ENCODE measurements around the gene OSBPL6.

The OSBPL6 gene

DNA sequence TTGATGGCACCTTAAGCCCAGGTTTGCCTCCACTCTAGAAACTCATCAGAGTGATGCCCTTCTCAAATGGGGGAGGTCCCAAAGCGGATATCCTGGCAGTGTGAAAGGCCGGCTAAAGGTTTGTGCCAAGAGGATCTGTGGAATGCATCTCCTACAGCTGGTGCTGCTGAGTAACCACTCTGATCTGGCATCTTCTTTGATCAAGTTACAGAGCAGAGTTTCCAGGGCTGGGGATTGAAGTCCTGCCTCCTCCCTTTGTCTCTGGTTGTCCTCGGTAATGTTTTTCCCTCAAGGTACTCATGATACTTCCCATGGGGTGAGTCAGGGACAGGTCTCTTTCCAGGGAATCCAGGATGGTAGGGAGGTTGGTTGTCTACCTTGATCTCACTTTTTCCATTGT lies 232.1 kb downstream of the OSBPL6 start:
- DNase-seq (ENCODE audit: low read depth in 1 of 2, low spot score in 1 of 2) = no peak

DNA sequence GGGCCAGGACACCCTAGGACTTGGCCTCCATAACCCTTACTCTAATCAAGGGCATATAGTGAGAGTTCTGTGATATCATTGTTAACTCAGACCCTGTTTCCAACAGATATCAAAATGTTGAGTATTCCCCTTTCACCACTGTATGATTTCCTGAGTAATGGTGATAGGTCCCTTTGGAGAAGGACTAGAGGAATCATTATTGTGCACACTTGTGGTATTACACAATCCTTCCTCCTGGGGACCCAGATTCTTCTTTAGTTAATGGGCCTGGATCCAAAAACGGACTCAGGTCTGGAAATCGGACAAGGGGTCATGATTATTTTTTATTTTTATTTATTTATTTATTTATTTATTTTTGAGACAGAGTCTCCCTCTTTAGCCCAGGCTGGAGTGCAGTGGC lies 233.1 kb downstream of the OSBPL6 start:
- DNase-seq (ENCODE audit: low read depth in 1 of 2, low spot score in 1 of 2) = no peak

DNA sequence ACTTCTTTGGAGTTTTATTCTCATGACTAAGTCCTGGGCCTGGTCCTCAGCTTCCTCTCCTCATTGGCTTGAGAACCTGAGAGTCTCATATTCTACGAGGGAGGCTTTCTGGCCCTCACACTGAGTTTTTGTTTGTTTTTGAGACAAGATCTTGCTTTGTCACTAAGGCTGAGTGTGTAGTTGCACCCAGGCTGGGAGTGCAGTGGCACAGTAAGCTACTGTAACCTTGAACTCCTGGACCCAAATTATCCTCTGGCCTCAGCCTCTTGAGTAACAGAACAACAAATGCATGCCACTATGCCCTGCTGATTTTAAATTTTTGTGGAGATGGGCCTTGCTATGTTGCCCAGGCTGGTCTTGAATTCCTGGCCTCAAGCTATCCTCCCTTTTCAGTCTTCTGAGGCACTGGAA lies 234.1 kb downstream of the OSBPL6 start:
- DNase-seq (ENCODE audit: low read depth in 1 of 2, low spot score in 1 of 2) = no peak

DNA sequence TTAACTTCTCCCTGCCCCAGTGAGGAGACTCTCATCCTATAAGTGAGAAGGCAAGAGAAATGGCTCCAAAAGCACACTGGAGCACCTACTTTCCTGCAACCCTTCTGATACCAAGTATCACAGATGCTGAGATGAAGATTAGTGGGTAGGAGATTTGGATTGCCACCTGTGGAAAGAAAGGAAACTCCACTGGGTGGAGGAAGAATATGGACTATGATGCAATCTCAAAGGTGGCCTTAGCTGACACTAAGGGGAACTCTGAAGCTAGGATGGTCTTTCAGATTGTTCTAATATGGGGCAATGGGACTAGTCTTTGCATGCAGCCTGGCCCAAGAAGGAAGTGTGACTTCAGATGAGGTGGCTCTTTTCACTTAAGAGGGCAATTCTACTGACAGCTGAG lies 235.0 kb downstream of the OSBPL6 start:
- DNase-seq (ENCODE audit: low read depth in 1 of 2, low spot score in 1 of 2) = no peak

DNA sequence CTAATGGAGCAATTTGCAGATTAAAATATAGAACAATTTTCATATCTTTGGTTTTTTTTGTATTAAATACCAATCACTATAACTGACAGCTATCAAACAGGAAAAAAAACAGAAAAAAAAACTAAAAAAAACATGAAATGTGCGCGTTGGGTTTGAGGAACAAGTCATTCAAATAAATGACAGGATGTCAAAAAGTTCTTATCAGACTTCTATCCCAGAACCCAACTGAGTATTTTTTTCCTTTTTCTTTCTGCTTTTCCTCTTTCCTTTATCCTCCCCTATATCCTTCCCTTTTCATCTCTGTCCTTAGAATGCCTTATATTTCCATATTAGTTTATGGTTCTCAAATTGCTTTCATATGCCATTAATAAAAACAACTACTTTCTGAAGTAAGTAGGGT lies 242.3 kb downstream of the OSBPL6 start:
- DNase-seq (ENCODE audit: low read depth in 1 of 2, low spot score in 1 of 2) = no peak

DNA sequence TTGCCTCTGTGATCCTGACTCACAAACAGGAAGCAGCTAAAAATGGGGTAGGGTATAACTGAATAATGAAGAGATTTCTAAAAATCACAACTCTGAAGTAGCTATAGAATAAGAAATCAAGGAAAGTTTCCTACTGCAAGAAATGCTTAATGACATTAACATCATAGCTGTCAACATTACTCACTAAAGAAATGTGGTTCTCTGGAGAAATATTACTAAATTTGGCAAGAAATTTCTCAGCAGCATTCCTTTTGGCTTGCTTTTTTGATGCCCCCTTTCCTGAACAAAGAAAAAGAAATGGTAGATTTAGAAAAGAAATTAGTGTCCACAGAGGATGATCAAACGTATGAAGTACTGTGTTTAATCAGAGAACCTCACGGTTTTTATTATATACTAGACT lies 247.1 kb downstream of the OSBPL6 start:
- DNase-seq (ENCODE audit: low read depth in 1 of 2, low spot score in 1 of 2) = no peak

DNA sequence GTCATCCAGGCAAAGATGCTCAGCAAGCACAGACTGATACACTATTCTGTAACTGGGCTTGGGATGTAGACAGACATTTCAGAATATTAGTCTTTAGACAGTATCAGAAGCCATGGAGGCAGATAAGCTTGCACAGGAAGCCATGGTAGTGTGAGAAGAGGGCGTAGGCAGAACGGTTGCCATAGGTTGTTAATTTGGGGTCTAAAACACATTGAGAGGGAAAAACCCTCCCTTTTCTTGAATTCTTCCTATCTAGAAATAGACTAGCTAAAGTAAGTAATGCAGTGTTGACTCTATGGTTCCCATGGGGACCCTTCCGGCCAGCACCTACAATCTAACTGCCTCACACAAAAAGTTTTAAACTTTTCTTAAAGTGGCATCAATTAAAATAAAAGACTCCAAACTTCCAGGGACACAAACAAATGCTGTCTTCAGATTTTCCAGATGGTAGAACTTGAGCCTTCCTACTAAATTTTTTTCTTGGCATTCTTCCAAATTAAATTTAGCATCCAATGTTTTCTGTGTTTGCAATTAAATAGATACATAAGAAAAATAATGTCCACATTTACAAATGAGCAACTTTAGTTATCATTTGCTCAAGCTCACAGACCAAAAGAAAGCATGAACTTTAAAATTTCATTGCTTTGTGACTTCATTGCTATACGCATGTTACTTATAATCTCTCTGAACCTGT lies 254.8 kb downstream of the OSBPL6 start:
- no peak for DNase-seq (ENCODE audit: low read depth in 1 of 2, low spot score in 1 of 2)

DNA sequence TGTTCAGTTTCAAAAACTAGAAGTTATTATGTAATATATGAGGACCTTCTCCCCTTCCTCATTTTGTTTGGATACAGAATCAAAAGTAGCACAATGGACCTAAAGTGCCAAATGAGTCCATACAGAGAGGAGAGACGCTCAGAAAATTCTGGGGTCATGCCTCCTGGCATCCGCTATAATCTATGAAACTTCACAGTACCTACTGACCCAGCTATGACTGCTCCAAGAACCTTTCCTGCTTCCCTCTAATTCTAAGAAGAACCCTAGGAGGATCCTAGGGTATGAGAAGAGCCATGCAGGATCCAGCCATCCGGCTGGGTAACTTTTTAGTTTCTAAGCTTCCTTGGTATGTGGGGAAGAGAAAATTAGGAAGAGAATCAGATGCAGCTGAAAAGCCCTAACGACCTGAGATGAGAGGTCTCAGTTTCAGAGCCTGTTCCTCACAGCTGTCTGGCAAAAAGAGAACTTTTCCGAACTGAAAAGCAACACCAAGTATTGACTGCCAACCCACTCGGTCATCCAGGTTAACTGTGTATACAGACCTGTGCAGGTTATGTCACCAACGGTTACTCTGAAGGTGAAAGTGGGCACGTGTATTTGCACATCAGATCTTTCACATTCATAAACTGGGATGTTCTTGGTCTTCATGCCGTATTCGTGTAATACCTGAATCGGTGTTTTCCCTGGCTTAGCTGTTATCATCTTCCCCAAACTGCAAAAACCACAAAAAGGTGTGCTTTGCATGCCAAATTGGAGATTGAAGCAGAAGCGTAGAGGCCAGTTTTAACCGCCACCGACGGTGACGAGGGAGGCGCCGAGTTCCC lies 255.6 kb downstream of the OSBPL6 start:
- no peak for DNase-seq (ENCODE audit: low read depth in 1 of 2, low spot score in 1 of 2)

DNA sequence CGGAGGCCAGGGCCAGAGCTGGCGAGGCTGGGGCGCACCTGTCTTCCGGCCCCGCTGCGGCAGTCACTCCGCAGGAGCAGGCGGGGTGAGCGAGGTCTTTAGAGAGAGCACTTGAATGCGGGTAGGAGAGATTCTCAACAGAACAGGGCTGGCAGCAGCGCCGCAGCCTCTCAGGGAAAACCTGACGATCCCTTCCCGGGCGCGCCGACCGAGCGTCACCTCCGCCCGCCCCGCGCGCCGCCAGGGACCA lies 256.1 kb downstream of the OSBPL6 start:
- peak in 1 of 2 donors; percentile 75 for DNase-seq (ENCODE audit: low read depth in 1 of 2, low spot score in 1 of 2)

DNA sequence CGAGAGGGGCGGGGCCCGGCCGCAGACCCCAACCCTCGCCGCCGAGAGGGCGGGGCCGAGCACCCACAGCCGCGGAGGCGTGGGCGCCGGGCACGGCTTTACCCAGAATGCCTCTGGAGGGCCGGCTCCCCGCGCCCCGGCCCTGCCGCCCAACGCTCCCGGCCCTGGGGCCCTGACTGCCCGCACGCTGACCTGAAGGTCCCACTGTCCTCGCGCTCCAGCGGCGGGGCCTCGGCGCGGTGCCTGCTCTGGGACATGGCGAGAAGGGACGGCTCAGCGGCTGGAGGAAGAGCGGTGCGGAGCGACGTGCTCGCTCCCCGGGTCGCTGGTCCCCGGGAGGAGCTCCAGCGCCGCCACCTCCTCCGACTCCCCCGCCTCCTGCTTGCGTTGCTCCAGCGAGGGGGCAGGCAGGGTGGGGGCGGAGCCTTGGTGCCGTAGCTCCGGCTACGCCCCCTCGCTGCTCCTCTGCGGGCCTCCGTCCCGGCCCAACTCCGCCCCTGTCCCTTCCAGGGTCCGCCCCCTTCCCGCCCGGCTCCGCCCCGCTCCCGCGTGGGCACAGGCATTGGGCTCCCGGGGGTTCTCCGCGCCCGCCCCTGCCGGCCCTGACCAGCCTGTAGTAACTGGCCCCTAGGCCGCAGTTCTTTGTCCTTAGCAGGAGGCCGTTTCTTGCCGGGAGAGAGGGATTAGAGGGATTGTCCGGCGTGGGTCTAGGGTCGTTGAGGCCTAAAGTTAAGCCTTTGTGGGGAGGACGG lies 256.6 kb downstream of the OSBPL6 start, which contains the start of the genes PJVK and PRKRA:
Gene PJVK (plus strand): TSS at position 605 of the 752 bp plus-strand sequence. CDS start 2,032 bp downstream, outside the sequence.
Gene PRKRA (minus strand): TSS at position 402 of the 752 bp plus-strand sequence. CDS start 145 bp downstream, at position 257.
- peak; percentile 91 to 93 for DNase-seq (ENCODE audit: low read depth in 1 of 2, low spot score in 1 of 2)

DNA sequence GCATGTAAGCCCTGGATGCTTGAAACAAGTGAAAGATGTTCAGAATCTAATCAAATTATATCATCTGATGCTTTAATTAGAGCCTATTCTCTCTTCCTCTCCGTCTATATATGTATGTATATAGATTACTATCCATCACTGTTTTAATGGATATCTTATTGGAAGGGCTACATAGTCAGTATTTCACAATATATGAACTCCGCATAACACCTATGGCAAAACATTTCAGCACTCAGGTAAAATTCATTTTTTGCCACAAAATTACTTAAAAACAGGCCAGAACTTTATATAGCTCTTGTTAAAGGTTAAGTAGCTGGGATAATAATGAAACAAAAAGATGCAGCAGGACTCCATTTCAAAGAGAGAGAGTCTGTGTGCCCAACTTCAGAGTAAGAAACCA lies 258.0 kb downstream of the OSBPL6 start:
- DNase-seq (ENCODE audit: low read depth in 1 of 2, low spot score in 1 of 2) = no peak

All from activated CD4-positive, alpha-beta T cell treated with anti-CD3 and anti-CD28 coated beads, Interleukin-2, amount 50 U/mL, for 24 hours (primary cell).